ENCODE results near the gene PLEKHG3. TPM values are rescaled to one million over a fixed set of nuclear protein-coding genes. Genes with fewer than 3 reads are reported as not detected.

The PLEKHG3 gene
- total and polyA plus RNA-seq, 2 of the 13 experiments (the other 11 are each of a cell fraction or from before 2014, with no cell fraction given) = 7.1 to 9.8 TPM

DNA sequence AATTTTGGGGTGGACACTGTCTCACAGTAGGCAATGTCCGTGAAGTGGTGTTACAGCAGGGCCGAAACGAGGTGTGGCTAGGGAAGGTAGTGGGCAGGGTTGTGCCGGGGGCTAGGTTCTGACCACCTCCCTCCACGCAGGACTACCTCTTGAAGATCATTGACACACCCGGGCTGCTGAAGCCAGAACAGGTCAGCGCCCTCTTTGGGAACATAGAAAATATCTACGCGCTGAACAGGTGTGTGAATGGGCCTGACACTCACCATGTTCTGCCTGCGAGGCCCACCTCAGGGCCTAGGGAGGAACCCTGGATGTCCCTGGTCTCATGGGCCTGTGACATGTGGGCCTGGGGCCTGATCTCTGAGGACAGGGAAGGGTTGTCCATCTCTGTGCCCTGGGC lies 24.6 kb downstream of the PLEKHG3 start:
- WGBS (ENCODE audit: low lambda C conversion rate) = 99% methylated on average over 10 of the region's 10 CpGs
- CTCF ChIA-PET (ENCODE audit: low intra/inter-chr PET ratio, low total read pairs) = no interaction called here
- FAIRE-seq = no peak

More for the DNA sequence above, 24.6 kb downstream of the PLEKHG3 start:
- Histone ChIP-seq H3K9me3 (ENCODE audit: low read length) (no peaks in the 10 kb centered on the region), H3K9ac (ENCODE audit: insufficient read depth, low read depth, low read length) (no peak overlapping the region), H4K20me1 (ENCODE audit: insufficient read depth, low read length) (no peaks in the 10 kb centered on the region), H3K4me1 (ENCODE audit: insufficient read depth, low read length) (peaks cover 31% of the 10 kb centered on the region), H3K27me3 (ENCODE audit: control insufficient read depth in 1 of 2, insufficient read depth in 2 of 2, low read length in 2 of 2) (no peaks in the 10 kb centered on the region), H3K4me3 (replicated peaks in 1 of 3; ENCODE audit: insufficient read depth in 1 of 3, low read depth in 2 of 3, low read length in 3 of 3) (no peak overlapping the region), H3K4me2 (ENCODE audit: low read depth, low read length) (no peak overlapping the region), H3K79me2 (ENCODE audit: insufficient read depth, low read length) (no peaks in the 10 kb centered on the region), H3K36me3 (replicated peaks in 1 of 2; ENCODE audit: control insufficient read depth in 1 of 2, insufficient read depth in 2 of 2, low read length in 2 of 2) (peaks cover 10 to 14% of the 10 kb centered on the region in 2 experiments; a peak in 3 of 5 replicates), H3K27ac (ENCODE audit: extremely low read length, insufficient read depth, low read length) (no peak overlapping the region), H2AFZ (ENCODE audit: low read length) (no peak overlapping the region)
- BruUV-seq (replicated peaks) = no TSS peak
- intact Hi-C loops (cut with micrococcal nuclease; ENCODE audit: unreplicated experiment) (no loop called here), in situ Hi-C loops (cut with HindIII; ENCODE audit: extremely low pct_ligation_motif_present, low pct_unique_long_range_greater_than_20kb) (no loop called here)
- DNase-seq (ENCODE audit: low spot score) (no peak), ATAC-seq (no peak)
- TF ChIP-seq, protein P1, sequence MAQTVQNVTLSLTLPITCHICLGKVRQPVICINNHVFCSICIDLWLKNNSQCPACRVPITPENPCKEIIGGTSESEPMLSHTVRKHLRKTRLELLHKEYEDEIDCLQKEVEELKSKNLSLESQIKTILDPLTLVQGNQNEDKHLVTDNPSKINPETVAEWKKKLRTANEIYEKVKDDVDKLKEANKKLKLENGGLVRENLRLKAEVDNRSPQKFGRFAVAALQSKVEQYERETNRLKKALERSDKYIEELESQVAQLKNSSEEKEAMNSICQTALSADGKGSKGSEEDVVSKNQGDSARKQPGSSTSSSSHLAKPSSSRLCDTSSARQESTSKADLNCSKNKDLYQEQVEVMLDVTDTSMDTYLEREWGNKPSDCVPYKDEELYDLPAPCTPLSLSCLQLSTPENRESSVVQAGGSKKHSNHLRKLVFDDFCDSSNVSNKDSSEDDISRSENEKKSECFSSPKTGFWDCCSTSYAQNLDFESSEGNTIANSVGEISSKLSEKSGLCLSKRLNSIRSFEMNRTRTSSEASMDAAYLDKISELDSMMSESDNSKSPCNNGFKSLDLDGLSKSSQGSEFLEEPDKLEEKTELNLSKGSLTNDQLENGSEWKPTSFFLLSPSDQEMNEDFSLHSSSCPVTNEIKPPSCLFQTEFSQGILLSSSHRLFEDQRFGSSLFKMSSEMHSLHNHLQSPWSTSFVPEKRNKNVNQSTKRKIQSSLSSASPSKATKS (CRISPR knock-in tag; IDR thresholded peaks at IDR 0.05) = no peak
- TF ChIP-seq NRL (CRISPR knock-in tag; IDR thresholded peaks at IDR 0.05; ENCODE audit: borderline replicate concordance) = no peak
- TF ChIP-seq, protein P2, sequence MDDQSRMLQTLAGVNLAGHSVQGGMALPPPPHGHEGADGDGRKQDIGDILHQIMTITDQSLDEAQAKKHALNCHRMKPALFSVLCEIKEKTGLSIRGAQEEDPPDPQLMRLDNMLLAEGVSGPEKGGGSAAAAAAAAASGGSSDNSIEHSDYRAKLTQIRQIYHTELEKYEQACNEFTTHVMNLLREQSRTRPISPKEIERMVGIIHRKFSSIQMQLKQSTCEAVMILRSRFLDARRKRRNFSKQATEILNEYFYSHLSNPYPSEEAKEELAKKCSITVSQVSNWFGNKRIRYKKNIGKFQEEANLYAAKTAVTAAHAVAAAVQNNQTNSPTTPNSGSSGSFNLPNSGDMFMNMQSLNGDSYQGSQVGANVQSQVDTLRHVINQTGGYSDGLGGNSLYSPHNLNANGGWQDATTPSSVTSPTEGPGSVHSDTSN (CRISPR knock-in tag; IDR thresholded peaks at IDR 0.05; ENCODE audit: borderline replicate concordance) = no peak
- POLR2A ChIA-PET = no interaction called here
